NCI-H524 (cell line): ENCODE measurements around the gene NLRC5.
"Not testable (repeated sequence)": the region's sequence is repeated elsewhere in the genome, so short reads cannot be mapped to it uniquely, and the experiment has no call there.

ENCODE experiments used
- DNase-seq, 2 experiments: peaks; one replicate each; lab custom pipeline; 2025; lab: John Stamatoyannopoulos, UW

NLRC5 gene

GRCh38 chr16:56998861-56999260 is 9.5 kb downstream of the NLRC5 start:
- no peak for DNase-seq

DNA sequence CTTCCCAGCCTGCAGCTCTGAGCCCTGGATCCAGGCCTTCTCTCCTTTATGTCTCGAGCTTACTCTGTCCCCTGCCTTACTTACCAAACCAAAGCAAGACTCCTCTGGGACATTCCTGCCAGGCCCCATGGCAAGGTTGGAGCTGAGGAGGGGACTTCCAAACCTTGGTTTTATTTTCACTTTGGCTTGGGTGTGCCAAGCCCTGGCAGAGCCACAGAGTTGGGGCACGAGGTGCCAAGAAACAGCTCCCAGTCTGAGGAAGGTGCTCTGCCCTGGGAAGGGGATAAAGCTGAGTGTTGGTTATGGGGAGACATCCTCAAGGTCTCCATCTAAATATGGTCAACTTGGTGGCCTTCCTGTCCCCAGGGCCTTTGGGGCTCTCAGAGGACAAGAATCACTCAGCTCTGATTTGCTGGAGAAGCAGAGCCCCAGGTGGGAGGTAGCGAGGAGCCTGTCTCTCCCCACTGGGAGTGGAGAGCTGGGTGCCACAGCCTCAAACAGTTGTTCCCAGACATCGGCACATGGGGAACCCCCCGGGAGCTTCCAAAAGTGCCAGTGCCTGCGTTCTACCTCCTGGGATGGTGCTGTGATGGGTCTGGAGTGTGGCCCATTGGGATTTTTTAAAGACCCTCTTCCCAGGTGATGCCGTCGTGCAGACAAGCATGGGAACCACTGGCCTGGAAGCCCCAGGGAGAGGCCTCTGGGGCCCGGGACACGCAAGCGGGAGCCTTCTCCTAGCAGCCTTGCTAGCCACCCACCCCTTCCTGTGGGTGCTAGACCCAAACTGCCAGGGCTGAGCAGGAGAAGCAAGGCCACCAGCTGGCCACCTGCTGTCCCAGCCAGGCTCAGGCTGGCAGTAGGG is 10.3 kb downstream of the NLRC5 start:
- no peak for DNase-seq

DNA sequence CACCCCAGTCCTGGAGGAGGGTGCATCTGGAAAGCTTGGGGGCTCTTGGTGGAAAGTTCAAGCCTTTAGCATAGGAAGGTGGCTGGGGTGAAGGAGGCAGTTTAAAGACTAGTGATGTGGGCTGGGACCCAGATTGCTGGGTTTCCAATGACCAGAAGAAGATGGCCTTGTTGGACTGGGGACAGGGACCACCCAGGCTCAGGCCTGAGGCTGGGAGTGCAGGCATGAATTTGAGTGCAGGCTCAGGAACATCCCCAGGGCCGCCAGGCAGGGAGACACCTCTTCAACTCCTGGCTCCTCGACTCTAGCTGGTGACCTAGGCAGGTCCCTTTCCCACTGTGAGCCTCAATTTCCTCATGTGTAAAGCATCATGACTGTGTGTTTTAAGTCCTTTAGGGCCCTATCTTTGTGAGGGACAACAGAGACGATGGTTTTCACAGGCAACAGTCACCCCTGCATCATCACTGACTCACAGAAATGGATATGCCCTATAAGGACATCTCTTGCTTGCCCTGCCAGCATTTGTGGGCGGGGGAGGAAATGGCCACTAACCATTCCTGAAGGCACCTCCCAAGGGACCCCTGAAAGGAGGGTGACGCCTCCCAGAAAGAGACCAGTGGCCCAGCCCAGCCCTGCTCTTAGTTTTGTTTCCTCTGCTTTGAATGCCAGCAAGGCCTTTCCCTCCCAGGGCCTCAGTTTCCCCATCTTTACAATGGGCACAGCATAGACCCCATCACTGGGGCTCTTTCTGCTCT is 11.1 kb downstream of the NLRC5 start:
- DNase-seq = no peak

DNA sequence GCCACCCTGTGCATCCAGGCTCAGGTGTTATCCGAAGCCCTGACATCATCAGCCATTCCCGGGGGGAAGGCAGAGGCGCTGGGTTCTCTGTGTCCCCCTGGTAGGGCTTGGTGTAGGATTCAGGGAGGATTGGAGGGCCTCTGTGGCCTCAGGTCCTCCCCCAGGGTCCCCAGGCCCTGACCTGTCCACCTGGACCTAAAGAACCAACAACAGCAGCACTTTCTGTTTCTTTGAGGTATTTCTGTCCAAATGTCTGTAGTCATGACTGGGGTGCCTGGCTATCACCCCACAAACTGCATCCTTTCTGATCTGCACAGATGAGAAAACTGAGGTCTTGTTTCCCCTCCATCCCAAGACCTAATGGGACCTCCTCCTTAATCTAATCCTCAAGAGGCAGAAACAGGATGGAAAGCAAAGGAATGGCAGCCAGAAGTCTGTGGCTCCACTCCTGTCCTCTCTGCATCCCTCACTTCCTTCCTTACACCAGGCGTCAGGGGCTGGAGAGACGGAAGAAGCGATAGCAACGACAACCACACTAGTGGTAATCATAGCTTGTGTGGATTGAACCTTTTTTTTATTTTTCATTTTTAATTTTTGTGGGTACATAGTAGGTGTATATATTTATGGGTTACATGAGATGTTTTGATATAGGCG is 11.8 kb downstream of the NLRC5 start:
- no peak for DNase-seq

- DNase-seq = no peak
Observed at GRCh38 chr16:57003439-57004386, 14.4 kb downstream of the NLRC5 start.

- no peak for DNase-seq
Observed at GRCh38 chr16:57004387-57005250, 15.3 kb downstream of the NLRC5 start.

- DNase-seq = not testable (repeated sequence)
Observed at GRCh38 chr16:57005597-57005996, 16.2 kb downstream of the NLRC5 start.

DNA sequence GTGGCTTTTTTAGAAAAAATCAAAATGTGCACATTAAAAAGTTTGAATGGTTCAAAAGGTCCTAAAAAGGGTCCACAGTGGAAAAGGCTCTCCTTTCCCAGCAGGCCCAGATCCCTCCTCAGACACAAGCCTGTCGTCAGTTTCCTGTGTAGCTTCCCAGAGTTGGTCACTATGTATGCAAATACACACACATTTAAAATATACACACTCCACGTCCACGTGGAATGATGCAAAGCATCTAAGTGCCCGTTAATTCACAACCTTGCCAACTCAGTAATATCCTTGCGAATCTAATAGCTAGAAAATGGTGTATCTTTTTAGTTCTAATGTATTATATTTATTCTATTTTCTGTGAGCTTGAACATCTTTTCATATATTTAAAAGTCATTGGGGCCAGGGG is 17.7 kb downstream of the NLRC5 start:
- no peak for DNase-seq

DNA sequence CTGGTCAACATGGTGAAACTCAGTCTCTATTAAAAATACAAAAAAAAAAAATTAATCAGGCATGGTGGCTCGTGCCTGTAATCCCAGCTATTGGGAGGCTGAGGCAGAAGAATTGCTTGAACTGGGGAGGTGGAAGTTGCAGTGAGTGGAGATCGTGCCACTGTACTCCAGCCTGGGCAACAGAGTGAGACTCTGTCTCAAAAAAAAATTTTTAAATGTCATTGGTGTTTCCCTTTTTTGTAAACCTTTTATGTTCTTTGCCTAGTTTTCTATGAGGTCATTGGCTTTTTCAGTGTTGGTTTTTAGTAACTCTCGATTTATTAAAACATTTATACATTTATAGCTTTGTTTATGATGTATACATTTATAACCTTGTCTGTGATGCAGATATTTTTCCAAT is 18.2 kb downstream of the NLRC5 start:
- DNase-seq = no peak

DNA sequence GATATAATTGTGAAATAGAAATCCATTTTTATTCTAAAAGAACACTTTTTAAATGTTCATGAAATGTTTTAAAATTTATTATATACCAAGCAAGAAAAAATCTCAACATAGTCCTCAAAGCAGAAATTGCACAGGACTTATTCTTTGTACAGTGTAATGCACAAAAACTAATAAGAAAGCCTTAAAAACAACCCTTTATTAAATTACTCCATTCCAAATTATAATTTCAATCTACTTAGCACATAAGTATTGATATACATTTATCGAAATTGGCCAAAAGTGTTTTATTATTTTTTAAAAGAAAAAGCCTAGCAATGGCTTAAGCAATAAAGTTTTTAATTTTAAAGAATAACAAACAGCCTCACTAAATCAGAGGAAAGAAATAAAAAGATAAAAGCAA is 19.1 kb downstream of the NLRC5 start:
- no peak for DNase-seq

DNA sequence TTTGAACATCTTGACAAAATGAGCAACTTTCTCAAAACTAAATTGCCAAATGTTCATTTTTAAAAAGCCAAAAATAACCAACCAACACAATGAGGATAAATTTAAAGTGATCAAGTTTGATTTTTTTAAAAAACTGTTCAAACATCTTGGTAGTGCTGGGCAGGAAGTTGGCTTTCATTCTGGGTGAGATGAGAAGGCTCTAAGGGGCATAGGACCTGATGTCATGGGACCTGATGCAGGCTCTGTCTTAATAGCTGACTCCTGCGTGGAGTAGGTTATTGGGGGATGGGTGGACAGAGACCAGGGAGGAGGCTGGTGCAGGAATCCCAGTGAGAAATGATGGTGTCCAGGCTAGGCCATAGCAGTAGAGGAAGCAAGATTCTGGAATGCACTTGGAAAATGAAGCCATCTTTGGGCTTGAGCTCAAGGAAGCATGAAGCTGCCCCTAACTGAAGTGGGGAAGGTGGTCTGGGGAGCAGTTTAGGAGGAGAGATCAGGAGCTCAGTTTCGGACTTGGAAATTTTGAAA is 20.4 kb downstream of the NLRC5 start:
- no peak for DNase-seq

DNA sequence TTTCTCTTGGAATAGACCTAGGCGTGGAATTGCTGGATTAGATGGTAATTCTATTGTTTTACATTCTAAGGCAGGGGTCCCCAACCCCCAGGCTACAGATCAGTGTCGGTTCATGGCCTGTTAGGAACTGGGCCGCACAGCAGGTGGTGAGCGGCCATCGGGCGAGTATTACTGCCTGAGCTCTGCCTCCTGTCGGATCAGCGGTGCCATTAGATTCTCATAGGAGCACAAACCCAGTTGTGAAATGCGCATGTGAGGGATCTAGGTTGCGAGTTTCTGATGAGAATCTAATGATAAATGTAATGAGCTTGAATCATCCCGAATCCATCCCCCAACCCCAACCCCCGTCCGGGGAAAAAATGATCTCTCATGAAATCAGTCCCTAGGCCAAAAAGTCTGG is 23.0 kb downstream of the NLRC5 start:
- DNase-seq = no peak

- no peak for DNase-seq
Observed at GRCh38 chr16:57013229-57013628, 23.9 kb downstream of the NLRC5 start.

DNA sequence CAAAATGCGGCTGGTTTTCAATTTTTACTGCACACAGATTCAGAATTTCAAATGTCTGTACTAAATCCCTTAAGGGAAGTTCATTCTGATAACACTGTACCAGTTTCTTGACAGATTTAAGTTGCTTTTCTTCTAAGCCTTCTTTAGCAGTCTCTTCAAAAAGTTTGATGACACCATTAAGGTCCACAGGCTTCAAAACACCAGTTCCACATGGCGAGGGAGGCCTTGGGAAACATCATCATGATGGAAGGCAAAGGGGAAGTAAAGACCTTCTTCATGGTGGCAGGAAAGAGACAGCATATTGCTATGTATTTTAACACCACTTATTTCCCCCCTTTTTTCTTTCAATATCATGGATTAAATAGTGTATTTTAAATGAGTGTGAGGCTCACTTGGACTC is 24.5 kb downstream of the NLRC5 start:
- no peak for DNase-seq

- DNase-seq = no peak
Observed at GRCh38 chr16:57016301-57016700, 26.9 kb downstream of the NLRC5 start.

- DNase-seq = no peak
Observed at GRCh38 chr16:57016831-57017230, 27.5 kb downstream of the NLRC5 start.

DNA sequence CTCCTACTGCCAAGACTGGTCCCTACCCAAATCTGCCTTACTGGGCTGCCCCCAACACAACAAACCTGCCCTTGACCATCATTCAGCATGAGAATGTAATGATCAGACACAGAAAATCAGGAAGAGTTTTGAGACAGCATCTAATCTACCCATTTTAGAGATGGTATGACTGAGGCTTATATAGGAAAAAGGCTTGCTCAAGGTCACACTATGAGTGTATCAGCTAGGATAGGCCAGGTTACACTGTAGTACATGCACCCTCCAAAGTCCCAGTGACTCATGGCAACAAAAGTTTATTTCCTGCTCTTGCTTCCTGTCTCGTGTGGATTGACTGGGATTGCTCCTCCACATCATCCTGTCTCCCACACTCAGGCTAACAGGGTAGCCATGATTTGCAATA is 27.9 kb downstream of the NLRC5 start:
- no peak for DNase-seq

- DNase-seq = no peak
Observed at GRCh38 chr16:57019746-57020145, 30.4 kb downstream of the NLRC5 start.

DNA sequence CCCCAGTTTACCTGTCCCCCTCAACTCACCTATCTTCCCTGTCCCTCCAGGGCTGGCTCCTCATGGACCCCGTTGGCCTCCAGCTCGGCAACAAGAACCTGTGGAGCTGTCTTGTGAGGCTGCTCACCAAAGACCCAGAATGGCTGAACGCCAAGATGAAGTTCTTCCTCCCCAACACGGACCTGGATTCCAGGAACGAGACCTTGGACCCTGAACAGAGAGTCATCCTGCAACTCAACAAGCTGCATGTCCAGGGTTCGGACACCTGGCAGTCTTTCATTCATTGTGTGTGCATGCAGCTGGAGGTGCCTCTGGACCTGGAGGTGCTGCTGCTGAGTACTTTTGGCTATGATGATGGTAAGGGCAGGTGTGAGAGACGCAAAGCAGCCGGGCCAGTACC is 31.3 kb downstream of the NLRC5 start:
- DNase-seq = no peak

GRCh38 chr16:57021757-57022156 is 32.4 kb downstream of the NLRC5 start:
- DNase-seq = no peak

DNA sequence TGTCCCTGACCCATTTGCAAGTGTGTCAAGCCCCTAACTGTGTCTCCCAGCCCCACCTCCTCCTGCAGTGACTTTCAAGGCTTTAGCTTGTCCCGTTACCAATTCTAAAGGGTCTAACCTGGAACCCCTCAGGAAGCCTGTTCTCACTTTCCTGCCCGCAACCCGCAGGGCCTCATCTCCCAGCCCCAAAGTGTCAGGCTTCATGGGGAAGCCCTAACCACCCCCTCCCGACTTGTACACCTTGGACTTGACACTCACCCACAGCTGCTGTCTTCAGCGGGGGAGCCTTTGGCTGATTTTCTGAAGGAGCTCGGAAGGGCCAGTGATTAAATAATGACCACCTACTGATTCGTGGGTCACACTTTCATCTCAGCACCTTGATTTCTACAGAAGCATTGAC is 33.1 kb downstream of the NLRC5 start:
- no peak for DNase-seq
